GM12878 (cell line): ENCODE results near the gene GNG3. TPM values are rescaled to one million over a fixed set of nuclear protein-coding genes. Genes with fewer than 3 reads are reported as not detected.

ENCODE experiments used
- CREB1 ChIP-seq: IDR thresholded peaks from 2 replicates; pipeline ENCODE4 v1.6.1; 2012; ENCODE audit warnings: low read depth, mild to moderate bottlenecking, inconsistent platforms
- ETV6 ChIP-seq, 2 experiments: fragments of 450-650 bp in 1 of 2; IDR thresholded peaks in 1 of 2; conservative IDR thresholded peaks in 1 of 2; 2 replicates each; pipeline ENCODE4 v1.6.1; 2014; ENCODE audit warnings: antibody characterized with exemption in 1 of 2, borderline replicate concordance in 1 of 2, low read depth in 1 of 2, mild to moderate bottlenecking in 1 of 2, moderate library complexity in 1 of 2
- EZH2 ChIP-seq: IDR thresholded peaks from 2 replicates; pipeline ENCODE4 v1.6.1; 2012; ENCODE audit warnings: low read depth, mild to moderate bottlenecking, control low read depth, inconsistent platforms, low read length, borderline replicate concordance; ENCODE audit not compliant: control insufficient read depth
- HDAC2 ChIP-seq: fragments of 200-600 bp; sonication (generic); IDR thresholded peaks from 2 replicates; pipeline ENCODE4 v1.6.1; 2017
- IKZF1 ChIP-seq: fragments of 450-650 bp; conservative IDR thresholded peaks from 2 replicates; pipeline ENCODE4 v1.6.1; 2017; ENCODE audit warnings: antibody characterized with exemption, mild to moderate bottlenecking
- IKZF2 ChIP-seq, 2 experiments: fragments of 450-650 bp; IDR thresholded peaks; 2 replicates each; pipeline ENCODE4 v1.6.1; 2017; ENCODE audit warnings: mild to moderate bottlenecking in 2 of 2, moderate library complexity in 2 of 2
- NBN ChIP-seq: fragments of 450-650 bp; IDR thresholded peaks from 2 replicates; pipeline ENCODE4 v1.6.1; 2016
- PML ChIP-seq: IDR thresholded peaks from 2 replicates; pipeline ENCODE4 v1.6.1; 2012; ENCODE audit warnings: low read length, inconsistent platforms
- PRDM15 ChIP-seq: fragments of 450-650 bp; formaldehyde crosslinking; IDR thresholded peaks from 2 replicates; pipeline ENCODE4 v1.4.0; 2020; ENCODE audit warnings: mild to moderate bottlenecking, moderate library complexity
- SMAD5 ChIP-seq: IDR thresholded peaks from 2 replicates; pipeline ENCODE4 v1.6.1; 2016; ENCODE audit warnings: antibody characterized with exemption, low read depth
- SRF ChIP-seq, 2 experiments: IDR thresholded peaks; 2 replicates each; pipeline ENCODE4 v1.6.1; 2011; ENCODE audit warnings: low read depth in 2 of 2, low read length in 2 of 2, mild to moderate bottlenecking in 1 of 2, moderate library complexity in 1 of 2
- TCF7 ChIP-seq: IDR thresholded peaks from 2 replicates; pipeline ENCODE4 v1.6.1; 2014; ENCODE audit warnings: antibody characterized with exemption, borderline replicate concordance
- ZBTB33 ChIP-seq: fragments of 450-650 bp; IDR thresholded peaks from 2 replicates; pipeline ENCODE4 v1.6.1; 2017; ENCODE audit warnings: mild to moderate bottlenecking
- ZBTB4 ChIP-seq: fragments of 450-650 bp; formaldehyde crosslinking; IDR thresholded peaks from 2 replicates; pipeline ENCODE4 v1.4.0; 2022; ENCODE audit warnings: mild to moderate bottlenecking, moderate library complexity
- ZBTB40 ChIP-seq: fragments of 450-650 bp; IDR thresholded peaks from 2 replicates; pipeline ENCODE4 v1.6.1; 2016; ENCODE audit warnings: mild to moderate bottlenecking, moderate library complexity, borderline replicate concordance
- polyA plus RNA-seq, 11 experiments: library from polyadenylated mRNA; depleted of rRNA in 4 of 11; unstranded in 6 of 11; stranded (reverse) in 5 of 11; fragments of >200 nt; fragmentation: Nextera tagmentation in 4 of 11; fragmentation: Illumina TruSeq in 1 of 11; extraction: Ambion mirVana in 4 of 11; extraction: Trizol in 1 of 11; gene quantifications; 1 replicate in 1 of 11; 2 replicates in 10 of 11; pipeline versions ENCODE4 v1.2.1 to v1.2.3, GENCODE V29; 2011 to 2016; ENCODE audit warnings: inconsistent platforms in 2 of 11, missing spikeins in 2 of 11, low read depth in 1 of 11
- total RNA-seq, 4 experiments: library from RNA; depleted of rRNA in 3 of 4; stranded (reverse); fragments of >200 nt in 3 of 4; fragmentation: Illumina TruSeq in 1 of 4; extraction: Trizol in 1 of 4; gene quantifications; 2 replicates each; pipeline versions ENCODE4 v1.2.1 to v1.2.3, GENCODE V29; 2013 to 2021

The GNG3 gene
- total and polyA plus RNA-seq, 10 of the 15 experiments (the other 5 are each of a cell fraction or from before 2014, with no cell fraction given): 0.27 to 0.83 (median 0.57) TPM; not detected in 5

GRCh38 chr11:62665075-62665598 is 42.3 kb upstream of the GNG3 start, which contains the start of the genes C11orf98 and CSKMT (continued):
- TF ChIP-seq ZBTB40: peak; percentile 82; the same call in 1 of the 2 replicates
- TF ChIP-seq SRF (IDR thresholded peaks at IDR 0.05; ENCODE audit: low read depth in 2 of 2, low read length in 2 of 2): no peak
- no peak for TF ChIP-seq NBN
- TF ChIP-seq TCF7: 0 out of 2 replicates have a peak, but pooled peaks have one; percentile 23
- TF ChIP-seq ZBTB4 (CRISPR knock-in tag): peak; percentile 79
- peak; percentile 70; the same call in 1 of the 2 replicates for TF ChIP-seq PRDM15
- TF ChIP-seq EZH2: no peak
- peak; percentile 66 for TF ChIP-seq IKZF1
- TF ChIP-seq ETV6 (conservative IDR thresholded peaks at IDR 0.05 in 1 of 2, IDR thresholded peaks at IDR 0.05 in 1 of 2; ENCODE audit: borderline replicate concordance in 1 of 2, low read depth in 1 of 2): peak in 1 of 2 experiments; percentile 17; a peak in 1 of 4 replicates
- peak; percentile 25; the same call in 1 of the 2 replicates for TF ChIP-seq CREB1
- 0 out of 2 replicates have a peak, but pooled peaks have one; percentile 10 for TF ChIP-seq ZBTB33
- TF ChIP-seq SMAD5: peak; percentile 99
- TF ChIP-seq PML: peak; percentile 99
- TF ChIP-seq HDAC2: no peak
- TF ChIP-seq IKZF2 (IDR thresholded peaks at IDR 0.05): 0 out of 4 replicates have a peak, but pooled peaks of 1 of the 2 experiments have one; percentile 20
